Ishikawa (cell line): ENCODE data around the gene NPAS3.

Experiments used
- CEBPB ChIP-seq: IDR thresholded peaks from 2 replicates; pipeline ENCODE4 v1.6.1; 2012
- CREB1 ChIP-seq: IDR thresholded peaks from 2 replicates; pipeline ENCODE4 v1.6.1; 2012; ENCODE audit warnings: low read depth
- EGR1 ChIP-seq: IDR thresholded peaks from 2 replicates; pipeline ENCODE4 v1.6.1; 2012
- EP300 ChIP-seq: IDR thresholded peaks from 2 replicates; pipeline ENCODE4 v1.6.1; 2012; ENCODE audit warnings: borderline replicate concordance
- FOXM1 ChIP-seq: IDR thresholded peaks from 2 replicates; pipeline ENCODE4 v1.6.1; 2012; ENCODE audit warnings: low read depth, borderline replicate concordance
- MAX ChIP-seq: IDR thresholded peaks from 2 replicates; pipeline ENCODE4 v1.6.1; 2012
- NFIC ChIP-seq: IDR thresholded peaks from 2 replicates; pipeline ENCODE4 v1.6.1; 2012
- RAD21 ChIP-seq: IDR thresholded peaks from 2 replicates; pipeline ENCODE4 v1.6.1; 2012; ENCODE audit warnings: low read depth
- REST ChIP-seq: IDR thresholded peaks from 2 replicates; pipeline ENCODE4 v1.6.1; 2012; ENCODE audit warnings: low read depth, mild to moderate bottlenecking
- TCF12 ChIP-seq: IDR thresholded peaks from 2 replicates; pipeline ENCODE4 v1.6.1; 2012; ENCODE audit warnings: low read depth
- TEAD4 ChIP-seq: IDR thresholded peaks from 2 replicates; pipeline ENCODE4 v1.6.1; 2012
- USF1 ChIP-seq: IDR thresholded peaks from 2 replicates; pipeline ENCODE4 v1.6.1; 2012
- YY1 ChIP-seq: IDR thresholded peaks from 2 replicates; pipeline ENCODE4 v1.6.1; 2012; ENCODE audit warnings: low read depth
- ZBTB7A ChIP-seq: IDR thresholded peaks from 2 replicates; pipeline ENCODE4 v1.6.1; 2012; ENCODE audit warnings: low read depth

NPAS3 gene

GRCh38 chr14:33499687-33500086, 561.0 kb downstream of the NPAS3 start:
- no peak for TF ChIP-seq FOXM1
- no peak for TF ChIP-seq CREB1
- no peak for TF ChIP-seq USF1
- TF ChIP-seq REST: no peak
- no peak for TF ChIP-seq TCF12

- TF ChIP-seq RAD21 (no peak), YY1 (no peak), ZBTB7A (no peak), TEAD4 (no peak), USF1 (no peak), NFIC (no peak)
These were observed 565.8 kb downstream of the NPAS3 start for GRCh38 chr14:33504246-33505099.

- TF ChIP-seq REST (no peak), EP300 (no peak), YY1 (no peak)
These were observed 566.7 kb downstream of the NPAS3 start for GRCh38 chr14:33505266-33505962.

- TF ChIP-seq EP300 (no peak), CREB1 (no peak), YY1 (no peak), REST (no peak), ZBTB7A (no peak), MAX (no peak), RAD21 (no peak), TCF12 (no peak), CEBPB (no peak)
These were observed 567.3 kb downstream of the NPAS3 start for GRCh38 chr14:33505963-33506329.

- TF ChIP-seq TCF12: no peak
- no peak for TF ChIP-seq EGR1
- TF ChIP-seq CEBPB: no peak
- no peak for TF ChIP-seq YY1
- no peak for TF ChIP-seq EP300
These were observed 569.7 kb downstream of the NPAS3 start for GRCh38 chr14:33508126-33509062.
